ENCODE results near the gene SCML2. TPM values are rescaled to one million over a fixed set of nuclear protein-coding genes. Genes with fewer than 3 reads are reported as not detected.

Gene SCML2
- total RNA-seq, result 10 to 100 TPM; 15.2 to 15.3 TPM
- 19.1 TPM for polyA plus RNA-seq (ENCODE audit: insufficient read depth, low read depth, low replicate concordance)
- long read RNA-seq, donor 1, full-length matches to known transcripts, result 3 of 3 reads
- long read RNA-seq, donor 1, partial matches to known transcripts, result 0 of 3 reads
- long read RNA-seq, donor 1, other reads (novel, unspliced or antisense), result 0 of 3 reads
- long read RNA-seq, donor 2, partial matches to known transcripts, result 7 of 7 reads
- long read RNA-seq, donor 2, other reads (novel, unspliced or antisense), result 0 of 7 reads

DNA sequence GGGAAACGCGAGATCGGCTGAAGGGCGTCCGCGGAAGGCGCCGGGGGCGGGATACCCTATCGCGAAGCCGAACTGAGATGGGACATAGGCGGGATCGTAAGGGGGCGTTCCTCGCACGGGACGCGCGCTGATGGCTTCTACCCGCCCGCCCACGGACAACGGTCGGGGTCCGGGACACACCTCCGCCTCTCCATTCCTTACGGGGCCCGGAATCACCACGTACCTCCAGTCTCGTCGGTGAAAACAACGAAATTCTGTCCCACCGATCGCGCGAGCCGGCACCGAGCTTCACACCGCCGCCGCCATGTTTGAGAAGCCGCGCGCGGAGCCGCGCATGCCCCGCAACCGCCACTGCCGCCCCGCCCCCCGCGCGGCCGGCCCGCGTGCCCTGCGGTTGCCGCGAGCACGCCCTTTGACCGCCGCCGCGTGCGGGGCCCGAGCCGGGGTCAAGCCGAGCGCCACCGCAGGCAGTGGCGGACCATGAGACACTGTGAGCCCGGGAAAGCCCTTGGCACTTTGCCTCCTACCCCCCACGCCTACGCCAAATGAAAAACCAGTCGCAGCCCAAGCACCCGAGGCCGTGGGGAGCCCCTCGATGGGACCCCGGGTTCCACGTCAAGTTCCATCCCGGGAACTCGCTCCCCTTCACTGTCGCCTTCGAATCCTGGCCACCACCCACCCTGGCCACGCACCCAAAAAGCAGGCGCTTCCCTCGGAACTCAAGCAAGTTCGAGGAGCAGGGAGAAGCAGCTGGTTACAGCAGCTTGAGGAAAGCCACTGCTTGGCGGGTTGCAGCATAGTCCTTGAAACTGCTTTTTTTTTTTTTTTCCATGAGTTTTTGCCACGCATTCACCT, at the start of gene SCML2:
SCML2 (minus strand) TSS at position 320 of the 855 bp plus-strand sequence. CDS start 20,617 bp downstream, outside the sequence.
- no peaks in the 10 kb centered on the region for H3K27me3 ChIP-seq
- no peaks in the 10 kb centered on the region for H3K36me3 ChIP-seq (ENCODE audit: low read depth, missing control alignments)
- H3K4me3 ChIP-seq, result peak within 1 kb of the TSS; percentile 53 to 67
- H3K27ac ChIP-seq, result peak within 1 kb of the TSS; percentile 50 to 66
- intact Hi-C loops (cut with DNase I; ENCODE audit: low total_unique reads), result no loop called here
- H3K4me1 ChIP-seq, result no peaks in the 10 kb centered on the region
- no peak for TF ChIP-seq POLR2A (IDR thresholded peaks at IDR 0.05)
- TF ChIP-seq, protein P1, sequence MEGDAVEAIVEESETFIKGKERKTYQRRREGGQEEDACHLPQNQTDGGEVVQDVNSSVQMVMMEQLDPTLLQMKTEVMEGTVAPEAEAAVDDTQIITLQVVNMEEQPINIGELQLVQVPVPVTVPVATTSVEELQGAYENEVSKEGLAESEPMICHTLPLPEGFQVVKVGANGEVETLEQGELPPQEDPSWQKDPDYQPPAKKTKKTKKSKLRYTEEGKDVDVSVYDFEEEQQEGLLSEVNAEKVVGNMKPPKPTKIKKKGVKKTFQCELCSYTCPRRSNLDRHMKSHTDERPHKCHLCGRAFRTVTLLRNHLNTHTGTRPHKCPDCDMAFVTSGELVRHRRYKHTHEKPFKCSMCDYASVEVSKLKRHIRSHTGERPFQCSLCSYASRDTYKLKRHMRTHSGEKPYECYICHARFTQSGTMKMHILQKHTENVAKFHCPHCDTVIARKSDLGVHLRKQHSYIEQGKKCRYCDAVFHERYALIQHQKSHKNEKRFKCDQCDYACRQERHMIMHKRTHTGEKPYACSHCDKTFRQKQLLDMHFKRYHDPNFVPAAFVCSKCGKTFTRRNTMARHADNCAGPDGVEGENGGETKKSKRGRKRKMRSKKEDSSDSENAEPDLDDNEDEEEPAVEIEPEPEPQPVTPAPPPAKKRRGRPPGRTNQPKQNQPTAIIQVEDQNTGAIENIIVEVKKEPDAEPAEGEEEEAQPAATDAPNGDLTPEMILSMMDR (IDR thresholded peaks at IDR 0.05), result no peak
- no peaks in the 10 kb centered on the region for H3K9me3 ChIP-seq
- 0% methylated on average over 4 to 19 of the region's 92 CpGs for WGBS, 2 donors
- peak; percentile 62 for DNase-seq

DNA sequence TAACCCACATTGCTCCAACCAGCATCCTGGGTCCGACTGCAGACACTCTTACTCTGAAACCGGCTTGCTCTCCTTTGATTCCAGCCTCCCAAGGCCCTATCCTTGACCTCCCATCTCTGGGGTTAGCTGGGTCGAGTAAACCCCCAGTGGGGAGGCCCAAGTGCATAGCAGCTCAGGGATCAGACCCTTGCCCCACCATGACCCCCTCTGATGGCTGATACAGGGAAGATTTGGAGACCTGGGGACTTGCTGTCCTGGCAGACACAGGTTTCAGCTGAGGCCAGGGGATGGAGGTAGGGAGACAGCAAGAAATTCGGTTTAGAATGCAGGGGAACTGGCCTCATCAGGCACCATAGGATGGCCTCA, 47.3 kb upstream of the SCML2 start:
- 67 to 90% methylated on average over 2 to 3 of the region's 4 CpGs for WGBS, 2 donors
- TF ChIP-seq, protein P1 (IDR thresholded peaks at IDR 0.05), result no peak
- no peak for TF ChIP-seq POLR2A (IDR thresholded peaks at IDR 0.05)
- no peaks in the 10 kb centered on the region for H3K9me3 ChIP-seq

DNA sequence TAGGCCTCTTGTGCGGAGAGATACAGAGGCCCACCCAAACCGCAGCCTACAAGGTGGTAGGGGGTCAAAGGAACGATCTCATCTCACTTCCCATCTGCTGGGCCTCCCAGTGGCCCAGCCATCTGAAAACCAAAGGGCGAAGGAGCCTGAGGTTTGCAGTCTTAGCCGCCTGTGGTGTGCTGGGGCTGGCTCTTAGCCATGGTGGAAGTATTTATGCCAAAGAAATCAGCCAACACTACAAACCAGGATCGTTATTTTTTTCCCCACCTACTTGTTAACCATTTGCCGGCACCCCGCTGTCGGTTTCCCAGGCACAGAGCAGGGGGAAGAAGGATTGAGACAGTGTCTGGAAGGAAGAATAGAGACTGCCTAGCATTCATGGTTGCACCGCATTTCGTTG, 40.0 kb upstream of the SCML2 start:
- 52 to 64% methylated on average over 10 to 11 of the region's 11 CpGs for WGBS, 2 donors
- intact Hi-C loops (cut with DNase I; ENCODE audit: low total_unique reads), result loop anchor here (10.0 kb wide), 1 partner anchor 940 kb away; no protein-coding TSS in a partner anchor

More for the DNA sequence above, 47.3 kb upstream of the SCML2 start:
- Histone ChIP-seq H3K27me3 (no peaks in the 10 kb centered on the region), H3K36me3 (ENCODE audit: low read depth, missing control alignments) (no peaks in the 10 kb centered on the region), H3K4me3 (no peak overlapping the region), H3K4me1 (no peaks in the 10 kb centered on the region), H3K27ac (no peak overlapping the region)
- no peak for DNase-seq
- intact Hi-C loops (cut with DNase I; ENCODE audit: low total_unique reads), result no loop called here

DNA sequence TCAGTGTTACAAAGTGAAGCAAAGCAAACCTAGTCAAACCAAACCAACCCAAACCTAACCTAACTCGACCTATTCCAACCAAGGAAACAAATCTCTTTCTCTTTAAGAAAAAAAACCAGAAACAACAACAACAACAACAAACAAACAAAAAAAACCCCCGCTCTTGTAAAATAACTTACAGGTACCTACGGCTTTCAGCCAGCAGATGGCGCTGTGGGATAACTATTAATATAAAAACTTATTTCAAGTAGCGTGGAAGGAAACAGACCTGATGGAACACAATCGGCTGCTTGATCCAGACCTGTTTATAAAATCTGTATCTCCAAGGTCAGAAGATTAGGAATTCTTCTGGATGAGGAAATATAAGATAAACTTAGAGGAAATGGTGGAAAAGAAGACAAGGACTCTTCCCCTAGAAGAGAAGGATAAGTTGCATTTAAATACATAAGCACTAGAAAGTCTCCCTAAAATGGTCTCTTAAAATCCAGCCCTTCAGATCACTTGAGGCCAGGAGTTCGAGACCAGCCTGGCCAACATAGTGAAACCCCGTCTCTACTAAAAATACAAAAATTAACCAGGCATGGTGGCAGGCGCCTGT, 36.6 kb upstream of the SCML2 start:
- peak; percentile 85 for DNase-seq
- Histone ChIP-seq H3K27me3 (no peaks in the 10 kb centered on the region), H3K27ac (no peak overlapping the region), H3K4me1 (no peaks in the 10 kb centered on the region), H3K4me3 (no peak overlapping the region), H3K36me3 (ENCODE audit: low read depth, missing control alignments) (no peaks in the 10 kb centered on the region), H3K9me3 (no peaks in the 10 kb centered on the region)
- intact Hi-C loops (cut with DNase I; ENCODE audit: low total_unique reads), result loop anchor here (10.0 kb wide), 1 partner anchor 944 kb away; no protein-coding TSS in a partner anchor
- WGBS, 2 donors, result 30 to 34% methylated on average over 9 of the region's 9 CpGs
- TF ChIP-seq POLR2A (IDR thresholded peaks at IDR 0.05), result no peak
- TF ChIP-seq, protein P1 (IDR thresholded peaks at IDR 0.05), result peak; percentile 72 to 83 (median 77)

More for the DNA sequence above, 40.0 kb upstream of the SCML2 start:
- Histone ChIP-seq H3K4me1 (no peaks in the 10 kb centered on the region), H3K27ac (no peak overlapping the region), H3K4me3 (no peak overlapping the region), H3K27me3 (no peaks in the 10 kb centered on the region), H3K36me3 (ENCODE audit: low read depth, missing control alignments) (no peaks in the 10 kb centered on the region), H3K9me3 (no peaks in the 10 kb centered on the region)
- no peak for DNase-seq
- TF ChIP-seq POLR2A (IDR thresholded peaks at IDR 0.05), result no peak

DNA sequence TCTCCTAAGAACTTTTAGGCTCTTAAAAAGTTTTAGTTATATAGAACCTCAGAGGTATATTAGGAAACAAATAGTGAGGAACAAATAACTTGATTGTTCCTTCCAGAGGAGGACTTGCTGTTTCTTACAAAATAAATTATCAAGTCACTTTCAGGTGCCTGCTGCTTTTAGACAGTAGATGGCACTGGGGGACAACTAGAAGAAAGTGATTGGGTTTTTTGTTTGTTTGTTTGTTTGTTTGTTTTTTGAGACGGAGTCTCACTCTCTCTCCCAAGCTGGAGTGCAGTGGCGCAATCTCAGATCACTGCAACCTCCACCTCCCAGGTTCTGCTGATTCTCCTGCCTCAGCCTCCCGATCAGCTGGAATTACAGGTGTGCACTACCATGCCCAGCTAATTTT, 35.5 kb upstream of the SCML2 start:
- intact Hi-C loops (cut with DNase I; ENCODE audit: low total_unique reads), result loop anchor here (10.0 kb wide), 1 partner anchor 945 kb away; no protein-coding TSS in a partner anchor
- no peaks in the 10 kb centered on the region for H3K27me3 ChIP-seq

More for the DNA sequence above, 35.5 kb upstream of the SCML2 start:
- no peak overlapping the region for H3K4me3 ChIP-seq
- 73 to 77% methylated on average over 3 of the region's 3 CpGs for whole genome bisulfite sequencing, 2 donors
- DNase-seq, result no peak
- H3K36me3 ChIP-seq (ENCODE audit: low read depth, missing control alignments), result no peaks in the 10 kb centered on the region
- H3K9me3 ChIP-seq, result no peaks in the 10 kb centered on the region
- TF ChIP-seq, protein P1 (IDR thresholded peaks at IDR 0.05), result no peak
- TF ChIP-seq POLR2A (IDR thresholded peaks at IDR 0.05), result no peak
- H3K27ac ChIP-seq, result no peak overlapping the region
- no peaks in the 10 kb centered on the region for H3K4me1 ChIP-seq
